HEK293T (cell line): ENCODE data around the gene ZNF729.

ENCODE experiments used
- ARNT ChIP-seq: fragments of 450-650 bp; IDR thresholded peaks from 2 replicates; pipeline ENCODE4 v1.6.1; 2017; ENCODE audit warnings: mild to moderate bottlenecking
- CTBP1 ChIP-seq: fragments of 450-650 bp; IDR thresholded peaks from 2 replicates; pipeline ENCODE4 v1.6.1; 2016; ENCODE audit warnings: borderline replicate concordance
- ELF4 ChIP-seq: fragments of 450-650 bp; IDR thresholded peaks from 2 replicates; pipeline ENCODE4 v1.6.1; 2017; ENCODE audit warnings: antibody characterized with exemption
- NFRKB ChIP-seq: fragments of 450-650 bp; IDR thresholded peaks from 2 replicates; pipeline ENCODE4 v1.6.1; 2016; ENCODE audit warnings: mild to moderate bottlenecking, moderate library complexity
- SP1 ChIP-seq: fragments of 450-650 bp; IDR thresholded peaks from 2 replicates; pipeline ENCODE4 v1.6.1; 2017
- SUZ12 ChIP-seq: fragments of 450-650 bp; IDR thresholded peaks from 2 replicates; pipeline ENCODE4 v1.6.1; 2016; ENCODE audit warnings: mild to moderate bottlenecking
- ZNF384 ChIP-seq: fragments of 450-650 bp; IDR thresholded peaks from 2 replicates; pipeline ENCODE4 v1.6.1; 2016
- TF ChIP-seq, protein P1 (sequence below): fragments of 450-650 bp; IDR thresholded peaks from 2 replicates; pipeline ENCODE4 v1.6.1; 2016

GRCh38 chr19:22257381-22257780, 28.9 kb upstream of the ZNF729 start:
- TF ChIP-seq ELF4 = no peak
- TF ChIP-seq CTBP1 = no peak
- no peak for TF ChIP-seq NFRKB
- TF ChIP-seq ARNT = no peak
- TF ChIP-seq, protein P1, sequence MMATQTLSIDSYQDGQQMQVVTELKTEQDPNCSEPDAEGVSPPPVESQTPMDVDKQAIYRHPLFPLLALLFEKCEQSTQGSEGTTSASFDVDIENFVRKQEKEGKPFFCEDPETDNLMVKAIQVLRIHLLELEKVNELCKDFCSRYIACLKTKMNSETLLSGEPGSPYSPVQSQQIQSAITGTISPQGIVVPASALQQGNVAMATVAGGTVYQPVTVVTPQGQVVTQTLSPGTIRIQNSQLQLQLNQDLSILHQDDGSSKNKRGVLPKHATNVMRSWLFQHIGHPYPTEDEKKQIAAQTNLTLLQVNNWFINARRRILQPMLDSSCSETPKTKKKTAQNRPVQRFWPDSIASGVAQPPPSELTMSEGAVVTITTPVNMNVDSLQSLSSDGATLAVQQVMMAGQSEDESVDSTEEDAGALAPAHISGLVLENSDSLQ = no peak
- TF ChIP-seq SP1 = no peak
- no peak for TF ChIP-seq ZNF384
- no peak for TF ChIP-seq SUZ12
